Thymus (tissue), 11 donors: ENCODE data around the gene HNRNPH1. TPM values are rescaled to one million over a fixed set of nuclear protein-coding genes. Genes with fewer than 3 reads are reported as not detected.

Experiments
- DNase-seq, 9 donors: peaks; one replicate each; pipeline ENCODE4 v3.0.0-alpha.2; 2013; ENCODE audit warnings: low spot score in 9 of 9, low read depth in 6 of 9, missing footprints in 1 of 9
- H3K27ac ChIP-seq, 2 donors: one replicate each; pipeline ENCODE4 v1.5.1; 2013; ENCODE audit warnings: control low read depth in 1 of 2, low read depth in 1 of 2, low read length in 1 of 2, mild to moderate bottlenecking in 1 of 2, moderate library complexity in 1 of 2
- H3K27me3 ChIP-seq, 2 donors: one replicate each; pipeline ENCODE4 v1.5.1; 2013; ENCODE audit warnings: low read length in 1 of 2; ENCODE audit not compliant: control insufficient read depth in 2 of 2, insufficient read depth in 1 of 2
- H3K36me3 ChIP-seq, 2 donors: one replicate each; pipeline ENCODE4 v1.5.1; 2013; ENCODE audit warnings: low read length in 1 of 2, mild to moderate bottlenecking in 1 of 2, moderate library complexity in 1 of 2; ENCODE audit not compliant: control insufficient read depth in 2 of 2, insufficient read depth in 2 of 2
- H3K4me1 ChIP-seq, 2 donors: one replicate each; pipeline ENCODE4 v1.5.1; 2013; ENCODE audit warnings: low read length in 2 of 2; ENCODE audit not compliant: control insufficient read depth in 2 of 2, insufficient read depth in 2 of 2
- H3K4me3 ChIP-seq, 2 donors: one replicate each; pipeline ENCODE4 v1.5.1; 2013; ENCODE audit warnings: low read length in 2 of 2, control low read depth in 1 of 2, mild to moderate bottlenecking in 1 of 2
- H3K9me3 ChIP-seq, 2 donors: one replicate each; pipeline ENCODE4 v1.5.1; 2013; ENCODE audit warnings: low read length in 1 of 2, mild to moderate bottlenecking in 1 of 2; ENCODE audit not compliant: control insufficient read depth in 2 of 2, insufficient read depth in 1 of 2
- WGBS: extraction: QIAGEN DNeasy Blood & Tissue Kit; methylation state at CpG from one replicate; pipeline ENCODE4 v1.1.7; 2013; 5-methylcytosine and 5-hydroxymethylcytosine counted together
- polyA plus RNA-seq: library from polyadenylated mRNA; stranded (reverse); fragments of 200-250 nt; gene quantifications from one replicate; pipeline ENCODE4 v1.2.3, GENCODE V29; 2013
- total RNA-seq: library from RNA; stranded (reverse); fragments of 120-200 nt; gene quantifications from one replicate; pipeline ENCODE4 v1.2.4, GENCODE V29; 2013
- donor health status: healthy.

Gene HNRNPH1
- total and polyA plus RNA-seq, 2 donors: 582 to 612 TPM

DNA sequence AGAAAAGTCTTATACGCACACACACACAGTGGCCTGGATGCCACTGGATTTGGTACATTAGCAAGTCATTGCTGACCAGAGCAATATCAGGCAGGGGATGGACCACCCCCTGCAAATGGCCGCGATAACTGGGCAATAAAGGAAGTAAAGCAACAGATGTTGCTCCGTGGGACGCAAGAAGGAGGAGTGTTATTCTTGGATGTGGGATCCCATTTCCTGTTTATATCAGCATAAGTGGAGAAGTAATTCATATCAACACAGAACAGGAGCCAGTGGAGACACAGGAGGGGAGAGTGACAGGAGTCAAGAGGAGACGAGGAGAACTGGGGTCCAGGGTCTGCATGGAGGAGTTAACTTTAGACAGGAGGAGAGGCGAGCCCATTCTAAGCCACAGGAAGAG is 54.8 kb downstream of the HNRNPH1 start:
- Histone ChIP-seq H3K36me3 (peaks cover 47 to 59% of the 10 kb centered on the region in 2 donors), H3K4me1 (no peaks in the 10 kb centered on the region), H3K4me3 (no peak overlapping the region), H3K27me3 (no peaks in the 10 kb centered on the region), H3K27ac (no peak overlapping the region), H3K9me3 (no peaks in the 10 kb centered on the region)
- no peak for DNase-seq
- 40% methylated on average over 7 of the region's 7 CpGs for WGBS

DNA sequence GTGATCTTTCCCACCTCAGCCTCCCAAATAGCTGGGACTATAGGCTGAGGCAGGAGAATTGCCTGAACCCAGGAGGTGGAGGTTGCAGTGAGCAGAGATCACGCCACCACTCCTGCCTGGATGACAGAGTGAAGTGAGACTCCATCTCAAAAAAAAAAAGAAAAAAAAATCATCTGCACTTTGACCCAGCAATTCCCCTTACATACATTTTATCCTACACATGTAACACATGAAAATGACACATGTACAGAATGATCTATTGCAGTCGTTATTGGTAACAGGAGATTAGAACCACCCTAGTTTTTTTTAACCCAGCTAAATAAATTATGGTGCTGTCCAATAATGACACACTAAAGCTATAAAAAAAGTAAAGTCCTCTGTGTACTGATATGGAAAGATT is 58.9 kb downstream of the HNRNPH1 start:
- peaks cover 48 to 54% of the 10 kb centered on the region in 2 donors for H3K36me3 ChIP-seq
- peaks cover 0 to 6% of the 10 kb centered on the region in 2 donors for H3K4me1 ChIP-seq
- H3K27me3 ChIP-seq: no peaks in the 10 kb centered on the region
- DNase-seq: no peak
- H3K27ac ChIP-seq: no peak overlapping the region
- 76% methylated on average over 2 of the region's 2 CpGs for WGBS
- H3K9me3 ChIP-seq: no peaks in the 10 kb centered on the region
- H3K4me3 ChIP-seq: no peak overlapping the region

Other genes starting within 250 kb of the HNRNPH1 start
- 31.5 TPM for gene RUFY1, start 73.1 kb downstream of the HNRNPH1 start, total RNA-seq
- 40.9 TPM for gene RUFY1, start 73.1 kb downstream of the HNRNPH1 start, polyA plus RNA-seq
- 0.19 TPM for gene CBY3, start 57.4 kb upstream of the HNRNPH1 start, total RNA-seq
- 0.07 TPM for gene CBY3, start 57.4 kb upstream of the HNRNPH1 start, polyA plus RNA-seq
- 173 TPM for gene CANX, start 75.3 kb upstream of the HNRNPH1 start, total RNA-seq
- gene CANX, start 75.3 kb upstream of the HNRNPH1 start, polyA plus RNA-seq: 86.1 TPM
- gene MAML1, start 109.2 kb upstream of the HNRNPH1 start, total RNA-seq: 10.5 TPM
- gene MAML1, start 109.2 kb upstream of the HNRNPH1 start, polyA plus RNA-seq: 13.3 TPM
- gene LTC4S, start 170.3 kb upstream of the HNRNPH1 start, total RNA-seq: 2.7 TPM
- 2.8 TPM for gene LTC4S, start 170.3 kb upstream of the HNRNPH1 start, polyA plus RNA-seq
- 23.6 TPM for gene MGAT4B, start 183.2 kb upstream of the HNRNPH1 start, total RNA-seq
- gene MGAT4B, start 183.2 kb upstream of the HNRNPH1 start, polyA plus RNA-seq: 56.7 TPM
- 97.9 TPM for gene SQSTM1, start 197.2 kb upstream of the HNRNPH1 start, total RNA-seq
- 253 TPM for gene SQSTM1, start 197.2 kb upstream of the HNRNPH1 start, polyA plus RNA-seq
- 10.2 TPM for gene MRNIP, start 235.1 kb upstream of the HNRNPH1 start, total RNA-seq
- 43.9 TPM for gene MRNIP, start 235.1 kb upstream of the HNRNPH1 start, polyA plus RNA-seq